ENCODE results near the gene PRRC2C.

DNA sequence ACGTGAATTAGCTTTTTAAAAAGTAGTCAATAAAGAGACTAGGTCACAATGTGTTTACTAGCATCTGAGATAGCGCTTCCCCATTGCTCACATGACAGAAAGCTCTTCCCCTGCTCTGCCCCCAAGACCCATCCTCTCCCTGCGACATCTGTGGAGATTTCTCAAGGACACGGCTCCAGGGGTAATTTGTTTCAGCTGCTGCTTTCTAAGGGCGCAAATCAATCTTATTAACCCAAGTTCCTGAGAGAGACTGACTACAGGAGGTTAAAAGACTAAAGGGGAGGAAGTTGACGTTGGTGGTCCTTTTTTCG, 136.8 kb downstream of the PRRC2C start, which contains the start of gene MYOCOS:
- TF ChIP-seq CTCF (conservative IDR thresholded peaks at IDR 0.05; ENCODE audit: low read depth in 2 of 2) (no peak), EZH2 (IDR thresholded peaks at IDR 0.05; ENCODE audit: low read depth, unreplicated experiment) (no peak), POLR2AphosphoS5 (IDR thresholded peaks at IDR 0.05; ENCODE audit: low read depth) (no peak), ZNF462 (CRISPR knock-in tag; IDR thresholded peaks at IDR 0.05) (no peak), JUNB (IDR thresholded peaks at IDR 0.05; ENCODE audit: unreplicated experiment) (no peak), ETS1 (IDR thresholded peaks at IDR 0.05) (no peak), ZNF331 (CRISPR knock-in tag; IDR thresholded peaks at IDR 0.05; ENCODE audit: low read depth) (no peak), EZH2phosphoT487 (IDR thresholded peaks at IDR 0.05; ENCODE audit: unreplicated experiment) (no peak)
- TF ChIP-seq, protein P1, sequence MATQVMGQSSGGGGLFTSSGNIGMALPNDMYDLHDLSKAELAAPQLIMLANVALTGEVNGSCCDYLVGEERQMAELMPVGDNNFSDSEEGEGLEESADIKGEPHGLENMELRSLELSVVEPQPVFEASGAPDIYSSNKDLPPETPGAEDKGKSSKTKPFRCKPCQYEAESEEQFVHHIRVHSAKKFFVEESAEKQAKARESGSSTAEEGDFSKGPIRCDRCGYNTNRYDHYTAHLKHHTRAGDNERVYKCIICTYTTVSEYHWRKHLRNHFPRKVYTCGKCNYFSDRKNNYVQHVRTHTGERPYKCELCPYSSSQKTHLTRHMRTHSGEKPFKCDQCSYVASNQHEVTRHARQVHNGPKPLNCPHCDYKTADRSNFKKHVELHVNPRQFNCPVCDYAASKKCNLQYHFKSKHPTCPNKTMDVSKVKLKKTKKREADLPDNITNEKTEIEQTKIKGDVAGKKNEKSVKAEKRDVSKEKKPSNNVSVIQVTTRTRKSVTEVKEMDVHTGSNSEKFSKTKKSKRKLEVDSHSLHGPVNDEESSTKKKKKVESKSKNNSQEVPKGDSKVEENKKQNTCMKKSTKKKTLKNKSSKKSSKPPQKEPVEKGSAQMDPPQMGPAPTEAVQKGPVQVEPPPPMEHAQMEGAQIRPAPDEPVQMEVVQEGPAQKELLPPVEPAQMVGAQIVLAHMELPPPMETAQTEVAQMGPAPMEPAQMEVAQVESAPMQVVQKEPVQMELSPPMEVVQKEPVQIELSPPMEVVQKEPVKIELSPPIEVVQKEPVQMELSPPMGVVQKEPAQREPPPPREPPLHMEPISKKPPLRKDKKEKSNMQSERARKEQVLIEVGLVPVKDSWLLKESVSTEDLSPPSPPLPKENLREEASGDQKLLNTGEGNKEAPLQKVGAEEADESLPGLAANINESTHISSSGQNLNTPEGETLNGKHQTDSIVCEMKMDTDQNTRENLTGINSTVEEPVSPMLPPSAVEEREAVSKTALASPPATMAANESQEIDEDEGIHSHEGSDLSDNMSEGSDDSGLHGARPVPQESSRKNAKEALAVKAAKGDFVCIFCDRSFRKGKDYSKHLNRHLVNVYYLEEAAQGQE (IDR thresholded peaks at IDR 0.05; ENCODE audit: unreplicated experiment) = no peak
